Neural cell (in vitro differentiated cells): ENCODE results near the gene GPHN.

Experiments
- CTCF ChIP-seq: fragments of 450-650 bp; IDR thresholded peaks from 2 replicates; pipeline ENCODE4 v1.5.1; 2014; ENCODE audit warnings: antibody characterized with exemption, mild to moderate bottlenecking, moderate library complexity; ENCODE audit not compliant: poor library complexity, severe bottlenecking
- EZH2 ChIP-seq: fragments of 200-600, 300-800 bp; shearing (Covaris generic), sonication (generic); IDR thresholded peaks from 2 replicates; pipeline ENCODE4 v1.6.1; 2014; ENCODE audit warnings: antibody characterized with exemption, low read length, borderline replicate concordance, mild to moderate bottlenecking; ENCODE audit not compliant: insufficient read depth, poor library complexity, severe bottlenecking
- MXI1 ChIP-seq: fragments of 450-650 bp; conservative IDR thresholded peaks from 2 replicates; pipeline ENCODE4 v1.6.1; 2014; ENCODE audit warnings: antibody characterized with exemption, mild to moderate bottlenecking; ENCODE audit not compliant: poor library complexity, severe bottlenecking
- RAD21 ChIP-seq: fragments of 450-650 bp; conservative IDR thresholded peaks from 2 replicates; pipeline ENCODE4 v1.6.1; 2014; ENCODE audit warnings: antibody characterized with exemption, mild to moderate bottlenecking, moderate library complexity
- REST ChIP-seq: IDR thresholded peaks from 2 replicates; pipeline ENCODE4 v1.6.1; 2012; ENCODE audit warnings: borderline replicate concordance
- SMC3 ChIP-seq: fragments of 450-650 bp; conservative IDR thresholded peaks from 2 replicates; pipeline ENCODE4 v1.6.1; 2014; ENCODE audit warnings: antibody characterized with exemption, mild to moderate bottlenecking, moderate library complexity; ENCODE audit not compliant: poor library complexity

- TF ChIP-seq CTCF, result no peak
- TF ChIP-seq REST, result no peak
- TF ChIP-seq MXI1, result no peak
- no peak for TF ChIP-seq SMC3
- no peak for TF ChIP-seq RAD21
- TF ChIP-seq EZH2, result no peak
Observed at GRCh38 chr14:66540038-66540437, 32.1 kb downstream of the GPHN start.
